Measurements from ENCODE around the gene FAM184A.
"Not testable (repeated sequence)": the region's sequence is repeated elsewhere in the genome, so short reads cannot be mapped to it uniquely, and the experiment has no call there.

Gene FAM184A

DNA sequence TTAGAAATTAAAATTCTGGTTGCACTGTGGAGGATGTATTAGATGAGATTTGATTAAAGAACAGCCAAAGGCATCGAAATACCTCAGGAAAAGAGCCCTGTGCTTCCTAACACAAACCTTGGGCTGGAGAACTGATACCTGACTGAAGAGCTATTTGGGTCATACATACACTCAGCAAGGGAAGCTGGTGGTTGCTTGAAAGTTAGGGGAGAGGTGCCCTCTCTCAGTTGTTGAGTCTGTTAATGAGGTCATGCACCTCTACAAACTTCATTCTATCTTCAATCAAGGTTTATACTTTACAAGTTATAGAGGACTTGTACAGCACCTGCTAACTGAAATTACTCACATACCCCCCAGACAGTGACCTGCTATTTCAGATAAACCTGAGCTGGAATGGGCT, 25.5 kb downstream of the FAM184A start:
- DNase-seq, result no peak

DNA sequence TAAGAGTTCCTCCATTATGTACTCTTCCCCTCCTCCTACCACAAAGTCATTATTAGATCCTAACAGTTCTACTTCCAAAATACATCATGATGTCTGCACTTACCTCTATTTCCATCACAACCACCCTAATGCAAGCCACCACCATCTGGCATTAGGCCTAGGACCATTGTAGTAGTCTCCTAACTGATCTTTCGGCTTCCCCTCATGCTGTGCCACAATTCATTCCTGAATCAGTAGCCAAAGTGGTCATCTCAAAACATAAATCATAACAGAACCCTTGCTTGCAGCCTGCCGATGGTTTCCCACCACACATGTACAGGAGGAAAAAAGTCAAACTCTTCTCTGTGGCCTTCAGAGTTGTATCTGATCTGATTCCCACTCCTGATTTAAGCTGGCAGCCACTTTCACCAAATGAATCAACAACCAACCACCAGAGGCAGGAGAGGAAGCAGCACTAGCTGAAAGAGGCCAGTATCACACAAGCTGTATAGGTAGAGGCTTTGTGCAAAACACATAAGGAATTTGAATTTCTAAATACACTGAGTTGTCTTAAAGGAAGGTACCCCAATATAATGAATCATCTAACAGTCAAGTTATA, 26.1 kb downstream of the FAM184A start:
- DNase-seq, result no peak

DNA sequence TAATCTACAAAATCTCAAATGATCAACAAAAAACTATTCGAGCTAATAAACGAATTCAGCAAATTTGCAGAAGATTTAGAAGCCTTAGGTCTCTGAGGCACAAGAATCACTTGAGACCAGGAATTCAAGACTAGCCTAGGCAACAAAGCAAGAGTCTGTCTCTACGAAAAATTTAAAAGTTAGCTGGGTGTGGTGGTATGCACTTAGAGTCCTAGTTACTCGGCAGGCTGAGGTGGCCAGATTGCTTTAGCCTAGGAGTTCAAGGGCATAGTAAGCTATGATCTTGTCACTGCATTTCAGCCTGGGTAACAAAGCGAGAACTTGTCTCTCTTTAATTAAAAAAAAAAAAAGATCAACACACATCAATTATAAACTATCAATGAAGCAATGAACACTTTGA, 34.2 kb downstream of the FAM184A start:
- DNase-seq, result no peak

DNA sequence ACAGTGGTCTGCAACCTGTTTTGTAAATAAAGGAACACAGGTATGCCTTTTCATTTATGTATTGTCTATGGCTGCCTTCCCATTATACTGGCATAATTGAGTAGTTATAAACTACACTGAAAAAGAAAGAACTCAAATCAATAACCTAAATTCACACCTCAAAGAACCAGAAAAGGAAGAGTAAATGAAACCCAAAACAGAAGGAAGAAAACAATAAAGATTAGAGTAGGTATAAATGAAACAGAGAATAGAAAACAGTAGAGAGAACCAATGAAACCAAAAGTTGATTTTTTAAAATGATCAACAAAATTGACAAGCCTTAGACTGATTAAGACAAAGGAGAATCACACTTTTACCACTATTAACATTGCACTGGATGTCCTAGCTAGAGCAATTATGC, 34.7 kb downstream of the FAM184A start:
- no peak for DNase-seq

DNA sequence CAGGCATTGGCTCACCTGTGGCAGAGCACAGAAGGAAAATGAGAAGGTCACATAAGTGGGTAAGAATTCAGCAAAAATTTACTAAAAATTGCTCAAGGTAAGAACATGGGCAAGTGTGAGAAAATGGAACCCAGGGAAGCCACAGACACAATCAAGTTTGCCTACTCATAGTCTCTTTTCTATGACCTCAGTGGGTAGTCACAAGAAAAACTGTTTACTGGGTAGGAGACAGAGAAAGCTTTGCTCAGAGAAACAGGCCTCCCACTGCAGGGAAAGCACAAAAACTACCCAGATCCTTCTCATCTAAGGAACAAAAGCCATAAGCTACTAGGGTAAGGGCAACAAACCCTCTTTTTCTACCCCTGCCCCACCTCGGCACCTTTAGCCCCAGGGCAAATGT, 35.2 kb downstream of the FAM184A start:
- no peak for DNase-seq

DNA sequence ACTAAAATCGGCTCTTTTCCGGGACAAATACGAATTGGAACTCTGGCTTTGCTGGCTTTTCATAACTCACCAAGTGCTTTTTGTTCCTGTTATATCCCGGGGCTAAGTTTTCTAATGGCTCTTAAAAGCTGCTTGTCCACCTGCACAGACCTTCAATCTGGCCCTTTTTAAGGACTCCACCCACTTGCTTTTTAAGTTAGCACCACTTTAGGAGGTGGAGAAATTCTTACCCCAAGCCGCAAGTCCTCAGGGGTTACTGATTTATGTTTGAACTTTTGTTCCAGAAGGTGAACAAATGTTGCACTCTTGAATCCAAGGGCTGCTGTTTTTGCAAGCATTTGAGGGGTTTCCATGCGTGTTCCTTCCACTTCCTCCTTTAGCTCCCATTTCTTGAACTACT, 37.8 kb downstream of the FAM184A start:
- no peak for DNase-seq

DNA sequence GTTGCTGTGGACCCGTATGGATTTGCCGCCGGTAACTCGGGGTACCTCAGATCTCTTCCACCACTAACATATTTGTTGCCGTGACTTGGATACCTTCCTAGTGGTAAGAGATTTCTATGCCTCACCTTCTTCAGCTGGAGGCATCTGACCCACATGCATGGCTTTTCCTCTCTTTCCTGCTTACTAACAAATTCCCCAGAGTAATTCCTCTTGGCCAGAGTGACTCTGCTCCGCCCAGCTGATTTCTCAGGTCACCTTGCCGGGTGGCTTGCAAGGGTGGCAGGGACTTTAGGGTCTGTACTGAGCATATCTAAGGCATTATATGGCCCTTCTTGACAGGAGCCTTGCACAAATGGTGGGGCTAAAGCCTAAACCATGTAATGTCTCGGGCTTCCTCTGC, 38.2 kb downstream of the FAM184A start:
- no peak for DNase-seq

DNA sequence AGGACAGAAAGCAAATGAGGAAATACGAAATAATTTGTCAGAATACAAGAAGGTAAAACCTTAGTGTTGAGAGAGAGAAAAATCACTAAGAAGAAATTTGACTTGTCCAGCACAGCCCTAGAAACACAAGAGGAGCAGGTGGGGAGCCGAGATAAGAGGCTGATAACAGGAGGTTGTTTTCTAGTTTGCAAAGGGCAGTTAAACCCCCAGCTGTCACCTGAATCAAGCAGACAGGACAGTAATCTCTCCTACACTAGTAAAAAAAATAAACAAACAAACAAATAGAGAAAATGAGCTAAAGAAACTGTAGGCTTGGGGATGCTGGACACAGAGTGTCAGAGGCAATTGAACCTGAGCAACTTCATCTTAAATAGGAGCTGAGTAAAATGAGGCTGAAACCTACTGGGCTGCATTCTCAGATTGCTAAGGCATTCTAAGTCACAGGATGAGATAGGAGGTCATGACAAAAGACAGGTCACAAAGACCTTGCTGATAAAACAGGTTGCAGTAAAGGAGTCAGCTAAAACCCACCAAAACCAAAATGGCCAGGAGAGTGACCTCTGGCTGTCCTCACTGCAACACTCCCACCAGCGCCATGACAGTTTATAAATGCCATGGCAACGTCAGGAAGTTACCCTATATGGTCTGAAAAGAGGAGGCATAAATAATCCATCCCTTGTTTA, 40.4 kb downstream of the FAM184A start:
- no peak for DNase-seq

DNA sequence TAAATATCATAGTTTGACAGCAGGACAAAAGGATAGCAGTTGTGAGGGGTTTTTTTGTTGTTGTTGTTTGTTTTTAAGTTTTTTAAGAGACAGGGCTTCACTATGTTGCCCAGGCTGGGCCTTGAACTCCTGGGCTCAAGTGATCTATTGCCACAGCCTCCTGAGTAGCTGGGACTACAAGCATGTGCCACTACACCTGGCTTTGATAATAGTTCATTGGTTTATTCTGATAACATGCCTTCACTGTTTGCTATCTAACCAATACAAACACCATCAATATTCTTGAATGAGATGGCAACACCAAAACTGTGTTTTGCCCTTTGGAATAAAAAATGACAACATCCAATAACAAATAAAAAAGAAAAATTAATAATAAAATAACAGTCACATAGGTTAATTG, 41.2 kb downstream of the FAM184A start:
- no peak for DNase-seq

DNA sequence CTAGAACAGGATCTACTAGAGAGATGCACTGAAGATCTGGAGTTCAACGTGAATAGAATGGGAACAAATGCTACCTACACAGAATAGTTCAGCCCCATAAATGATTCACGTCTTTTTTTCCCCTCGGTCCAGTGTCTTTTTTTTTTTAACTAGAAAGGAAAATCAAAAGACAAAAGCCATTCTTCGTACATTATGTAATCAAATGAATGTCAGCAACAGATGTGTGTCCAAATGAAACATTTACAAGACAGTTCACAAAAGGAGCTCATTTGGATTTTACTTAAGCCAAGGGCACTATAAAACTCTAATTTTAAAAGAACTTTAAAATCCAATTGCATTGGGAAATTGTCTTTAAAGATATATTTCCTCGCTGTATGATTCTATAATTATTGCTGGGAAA, 42.4 kb downstream of the FAM184A start:
- no peak for DNase-seq

DNA sequence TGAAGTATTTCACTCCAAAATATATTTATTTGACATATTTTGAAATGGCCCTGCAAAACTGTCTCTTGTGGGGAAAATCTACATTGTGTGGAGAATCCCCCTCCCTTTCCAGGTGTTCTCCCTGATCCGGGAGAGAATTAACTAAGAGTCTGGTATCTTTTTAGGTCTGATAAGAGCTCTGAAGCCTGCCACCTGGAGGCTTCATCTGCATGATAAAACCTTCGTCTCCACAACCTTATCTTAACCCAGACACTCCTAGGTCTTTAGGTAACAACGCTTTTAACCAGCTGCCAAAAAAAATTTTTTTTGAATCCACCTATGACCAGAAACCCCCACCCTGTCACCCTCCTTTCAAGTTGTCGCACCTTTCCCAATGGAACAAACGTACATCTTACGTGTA, 43.0 kb downstream of the FAM184A start:
- no peak for DNase-seq

DNA sequence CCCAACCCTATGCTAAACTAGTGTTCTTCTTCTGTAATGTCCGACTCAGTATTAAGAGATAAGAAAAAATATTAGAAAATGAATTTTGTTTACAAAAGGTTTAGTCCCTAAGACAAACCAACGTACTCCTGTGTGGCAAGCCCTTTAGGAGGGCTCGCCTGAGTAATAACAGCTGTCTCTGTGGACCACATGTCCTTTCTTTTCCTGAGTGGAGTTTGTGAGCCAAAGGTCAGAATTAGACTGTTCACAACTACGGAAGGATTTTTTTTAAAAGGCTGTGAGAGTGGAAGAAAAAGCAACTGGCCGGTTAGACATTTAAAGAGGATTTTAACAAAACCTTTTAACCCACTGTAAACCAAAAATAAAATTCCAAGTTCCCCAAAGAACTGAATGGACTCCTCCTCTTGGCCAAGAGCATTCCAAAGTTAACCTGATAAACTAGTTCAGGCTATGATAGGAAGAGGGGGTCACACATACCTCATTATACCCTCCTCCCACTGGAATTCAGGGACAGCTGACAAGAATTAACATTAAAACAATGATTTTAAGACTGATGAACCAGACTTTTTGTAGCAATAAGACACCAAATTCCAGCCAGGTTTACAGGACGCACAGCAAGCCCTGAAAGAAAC, 43.5 kb downstream of the FAM184A start:
- no peak for DNase-seq

DNA sequence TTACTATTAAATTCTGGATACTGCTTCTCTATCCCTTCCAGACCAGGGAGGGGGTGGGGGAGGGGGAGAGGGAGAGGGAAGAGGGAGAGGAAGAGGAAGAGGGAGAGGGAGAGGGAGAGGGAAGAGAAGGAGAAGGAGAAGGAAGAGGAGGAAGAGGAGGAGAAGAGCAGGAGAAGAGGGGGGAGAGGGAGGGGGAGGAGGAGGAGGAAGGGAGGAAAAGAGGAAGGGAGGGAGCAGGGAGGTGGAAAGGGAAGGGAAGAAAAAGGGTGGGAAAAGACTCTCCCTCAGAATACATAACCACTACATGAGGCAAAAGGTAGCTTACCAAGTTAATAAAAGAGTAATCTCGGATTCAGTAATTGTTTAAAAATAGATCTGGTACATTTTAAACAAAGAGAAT, 46.0 kb downstream of the FAM184A start:
- DNase-seq, result no peak

DNA sequence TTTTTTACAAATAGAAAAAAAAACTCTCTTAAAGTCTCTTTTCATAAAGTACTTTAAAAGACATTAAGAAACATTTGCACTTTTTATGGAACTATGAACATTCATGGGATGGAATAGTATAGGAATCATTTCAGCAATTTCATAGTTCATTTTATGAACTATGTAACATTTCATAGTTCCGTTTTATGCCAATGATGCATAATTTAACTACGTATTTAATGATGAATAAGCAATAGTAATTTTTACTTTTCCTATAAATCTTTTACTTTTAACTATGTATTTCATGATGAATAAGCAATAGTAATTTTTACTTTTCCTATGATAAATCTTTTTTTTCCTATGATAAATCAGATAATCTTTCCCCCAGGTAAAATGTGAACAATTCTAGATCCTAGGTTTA, 47.7 kb downstream of the FAM184A start:
- no peak for DNase-seq

DNA sequence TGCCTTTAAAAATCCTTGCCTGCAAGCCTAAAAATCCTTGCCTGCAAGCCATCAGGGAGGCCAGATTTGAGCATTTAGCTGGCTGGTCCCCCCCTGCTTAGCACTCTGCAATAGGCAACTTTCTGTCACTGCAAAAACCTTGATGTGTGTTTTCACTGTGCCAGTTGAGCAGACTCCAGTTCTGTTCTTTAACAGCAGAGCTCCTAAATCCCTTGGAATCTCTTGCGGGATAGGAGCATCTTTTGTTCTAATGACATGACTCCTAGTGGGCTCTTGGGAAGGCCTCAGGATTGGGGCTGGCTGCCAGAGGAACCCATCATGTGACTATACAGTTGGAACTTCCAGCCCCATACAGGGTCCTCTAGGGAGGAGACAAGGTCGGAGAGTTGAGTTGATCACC, 50.4 kb downstream of the FAM184A start:
- DNase-seq, result no peak

DNA sequence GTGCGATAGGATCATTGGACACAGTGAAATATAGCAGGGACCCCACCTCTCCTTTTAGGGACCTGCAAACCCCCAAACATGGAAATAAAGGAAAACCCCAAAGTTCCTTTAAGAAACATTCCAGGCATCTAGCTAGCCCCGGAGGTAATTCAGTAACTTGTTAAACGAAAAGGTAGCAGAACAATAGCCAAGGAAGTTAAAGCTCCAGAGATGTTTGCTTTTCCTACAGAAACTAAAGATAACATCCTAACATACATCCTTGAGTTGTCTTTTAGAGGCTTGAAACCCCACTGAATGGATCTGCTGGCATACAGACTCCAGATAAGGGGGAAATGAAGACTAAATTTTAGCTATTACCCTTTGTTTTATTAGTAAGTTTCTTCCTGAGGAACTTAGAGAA, 51.0 kb downstream of the FAM184A start:
- no peak for DNase-seq

DNA sequence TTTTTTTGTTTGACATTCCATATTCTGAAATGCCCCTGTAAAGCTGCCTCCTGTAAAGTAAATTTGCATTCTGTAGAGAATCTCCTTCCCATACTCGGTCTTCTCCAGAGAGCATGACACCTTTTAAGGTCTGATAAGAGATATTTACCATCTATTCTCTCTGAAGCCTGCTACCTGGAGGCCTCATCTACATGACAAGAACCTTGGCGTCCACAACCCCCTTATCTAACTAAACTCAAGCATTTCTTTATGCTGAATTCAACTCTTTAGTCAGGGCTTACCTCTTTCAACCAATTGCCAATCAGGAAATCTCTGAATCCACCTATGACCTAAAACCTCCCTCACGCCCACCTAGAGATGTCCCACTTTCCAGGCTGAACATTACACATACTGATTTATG, 51.6 kb downstream of the FAM184A start:
- no peak for DNase-seq

DNA sequence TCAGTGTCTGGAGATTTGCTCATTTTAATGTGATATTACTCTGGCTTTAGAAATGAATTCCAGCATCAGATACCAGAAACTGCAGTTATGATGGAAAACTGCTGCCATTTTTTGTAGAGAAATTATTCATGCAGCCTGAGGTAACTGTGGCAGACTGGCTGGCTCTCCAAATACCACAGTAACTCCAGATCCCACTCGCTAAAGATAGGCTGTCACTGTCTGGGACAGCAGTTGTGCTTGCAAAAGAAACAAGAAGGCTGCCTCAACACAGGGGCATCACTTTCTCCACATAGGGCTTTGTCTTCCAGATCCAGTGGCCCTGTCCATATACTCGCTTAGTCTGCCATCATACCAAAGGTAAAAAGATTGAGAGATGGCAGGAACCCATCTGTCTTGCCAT, 52.7 kb downstream of the FAM184A start:
- DNase-seq, result no peak

DNA sequence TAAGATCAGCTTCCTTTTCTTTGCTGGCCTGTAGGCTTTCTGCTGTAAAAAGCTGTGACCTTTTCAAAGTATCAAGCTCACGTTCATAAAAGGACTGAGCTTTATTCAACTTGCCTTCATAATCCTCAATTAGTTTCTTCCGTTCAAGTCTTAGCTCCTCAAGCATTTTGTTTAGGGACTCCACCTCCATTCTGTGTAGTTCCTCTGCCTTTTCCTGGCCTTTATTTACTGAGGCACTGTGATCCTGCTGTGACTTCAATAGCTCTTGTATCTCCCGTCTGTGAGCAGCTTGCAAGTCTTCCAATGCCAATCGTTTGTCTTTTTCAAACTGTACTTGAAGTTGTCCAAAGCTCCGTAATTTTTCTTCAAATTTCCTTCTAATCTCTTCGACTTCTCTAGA, 54.4 kb downstream of the FAM184A start:
- no peak for DNase-seq

DNA sequence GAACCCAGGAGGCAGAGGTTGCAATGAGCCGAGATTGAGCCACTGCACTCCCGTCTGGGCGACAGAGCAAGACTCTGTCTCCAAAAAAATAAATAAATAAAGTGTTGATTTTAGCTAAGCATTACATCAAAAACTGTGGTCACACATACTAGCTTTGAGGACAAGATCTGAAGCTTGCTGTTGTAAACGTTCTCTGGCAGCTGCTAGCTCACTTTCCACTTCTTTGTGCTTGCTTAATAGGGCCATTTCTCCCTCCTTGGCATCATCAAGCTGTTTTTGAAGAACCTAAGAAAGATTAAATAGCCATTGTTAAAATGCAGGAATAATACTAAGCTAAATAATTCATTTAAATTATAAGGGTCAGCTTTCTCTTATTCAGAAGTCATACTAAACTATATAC, 55.7 kb downstream of the FAM184A start:
- no peak for DNase-seq

DNA sequence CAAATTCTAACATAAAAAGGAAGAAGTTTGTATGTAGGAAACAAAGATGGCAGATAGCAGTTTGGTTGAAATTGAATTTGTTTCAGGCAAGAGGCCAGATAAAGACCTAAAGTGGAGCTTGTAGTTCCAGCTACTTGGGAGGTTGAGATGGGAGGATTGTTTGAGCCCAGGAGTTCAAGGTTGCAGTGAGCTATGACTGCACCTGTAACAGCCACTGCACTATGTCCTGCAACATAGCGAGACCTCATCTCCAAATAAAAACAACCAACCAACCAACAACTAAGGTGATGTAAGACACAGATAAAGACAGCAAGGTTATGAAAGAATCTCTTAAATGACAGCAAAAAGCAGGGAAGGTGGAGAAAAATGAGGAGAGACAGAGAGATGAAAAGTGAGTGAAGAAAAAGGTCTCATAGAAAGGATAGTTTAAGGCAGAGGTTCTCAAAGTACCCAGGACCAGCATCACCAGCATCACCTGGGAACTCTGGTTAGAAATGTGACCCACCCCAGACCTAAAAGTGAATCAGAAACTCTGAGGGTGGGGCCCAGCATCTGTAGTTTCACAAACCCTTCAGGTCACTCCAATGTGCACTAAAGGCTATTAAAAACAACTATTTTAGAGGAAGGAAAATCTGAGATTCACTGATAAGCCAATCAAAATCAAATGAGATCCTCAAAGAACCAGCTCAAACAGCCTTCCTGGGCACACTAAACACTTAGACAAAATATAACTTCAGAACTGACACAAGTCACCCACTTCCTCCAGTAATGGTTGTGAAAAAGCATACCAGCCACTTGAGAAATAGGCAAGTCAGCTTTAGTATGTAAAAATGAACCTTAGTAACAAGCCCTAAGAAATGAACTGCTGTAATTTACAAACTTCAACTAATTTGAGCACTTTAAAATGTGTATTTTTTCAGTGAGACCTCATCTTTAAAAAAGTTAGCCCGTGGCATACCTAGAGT, 57.6 kb downstream of the FAM184A start:
- no peak for DNase-seq

DNA sequence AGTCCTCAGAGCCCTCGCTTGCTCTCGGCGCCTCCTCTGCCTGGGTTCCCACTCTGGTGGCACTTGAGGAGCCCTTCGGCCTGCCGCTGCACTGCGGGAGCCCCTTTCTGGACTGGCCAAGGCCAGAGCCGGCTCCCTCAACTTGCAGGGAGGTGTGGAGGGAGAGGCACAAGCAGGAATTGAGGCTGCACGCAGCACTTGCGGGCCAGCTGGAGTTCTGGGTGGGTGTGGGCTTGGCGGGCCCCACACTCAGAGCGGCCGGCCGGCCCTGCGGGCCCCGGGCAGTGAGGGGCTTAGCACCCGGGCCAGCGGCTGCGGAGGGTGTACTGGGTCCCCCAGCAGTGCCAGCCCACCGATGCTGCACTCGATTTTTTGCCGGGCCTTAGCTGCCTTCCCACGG, 63.3 kb downstream of the FAM184A start:
- DNase-seq, result not testable (repeated sequence)

DNA sequence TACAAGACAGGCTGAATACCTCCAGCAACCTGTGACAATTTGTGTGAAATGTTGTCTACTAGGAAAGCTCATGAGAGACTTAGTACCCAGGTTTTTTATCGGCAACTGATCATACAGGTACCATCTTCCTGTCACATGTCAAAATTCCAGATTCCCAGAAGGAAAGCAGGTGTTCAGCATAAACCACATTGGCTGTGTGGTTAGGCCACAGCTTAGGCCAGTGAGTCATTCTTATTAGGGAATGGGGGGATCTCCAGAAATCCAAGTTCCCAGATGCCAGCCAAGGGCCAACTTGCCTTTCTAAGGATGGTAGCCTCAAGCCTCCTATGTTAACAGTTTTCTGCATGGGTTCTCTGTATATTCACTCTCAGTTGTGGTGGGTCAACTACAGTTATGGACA, 65.9 kb downstream of the FAM184A start:
- DNase-seq, result no peak

DNA sequence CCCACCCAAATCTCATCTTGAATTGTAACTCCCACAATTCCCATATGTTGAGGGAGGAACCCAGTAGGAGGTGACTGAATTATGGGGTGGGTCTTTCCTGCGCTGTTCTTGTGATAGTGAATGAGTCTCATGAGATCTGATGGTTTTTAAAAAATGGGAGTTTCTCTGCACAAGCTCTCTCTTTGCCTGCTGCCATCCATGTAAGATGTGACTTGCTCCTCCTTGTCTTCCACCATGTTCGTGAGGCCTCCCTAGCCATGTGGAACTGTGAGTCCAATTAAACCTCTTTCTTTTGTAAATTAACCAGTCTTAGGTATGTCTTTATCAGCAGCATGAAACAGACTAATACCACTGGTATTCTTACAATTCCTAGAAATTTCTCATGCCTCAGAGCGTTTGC, 69.2 kb downstream of the FAM184A start:
- not testable (repeated sequence) for DNase-seq

All from right hindlimb (tissue), 1 donor.